ENCODE measurements around the gene KIAA1328.

DNA sequence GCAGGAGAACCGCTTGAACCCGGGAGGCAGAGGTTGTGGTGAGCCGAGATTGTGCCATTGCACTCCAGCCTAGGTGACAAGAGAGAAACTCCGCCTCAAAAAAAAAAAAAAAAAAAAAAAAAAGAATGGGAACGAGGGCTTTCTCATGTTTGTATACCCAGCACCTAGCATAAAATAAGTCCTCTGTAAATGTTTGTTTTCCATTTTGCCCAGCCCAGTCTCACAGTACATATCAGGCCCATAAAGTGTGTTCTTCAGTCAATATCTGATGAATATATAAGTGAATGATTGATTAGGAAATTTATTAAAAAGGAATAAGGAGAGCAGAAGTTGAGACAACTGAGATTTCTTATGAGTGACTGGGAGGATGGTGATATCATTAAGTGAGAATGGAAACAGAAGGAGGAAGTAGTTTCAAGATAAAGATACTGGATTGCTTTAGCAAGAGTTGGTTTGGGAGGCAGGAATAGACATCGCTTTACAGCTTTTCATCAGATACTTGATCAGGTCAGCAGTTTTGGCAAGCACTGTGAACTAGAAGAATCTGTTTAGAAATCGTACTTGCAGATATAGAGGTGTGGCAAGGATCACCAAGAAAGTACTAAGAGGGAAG lies 327.5 kb downstream of the KIAA1328 start:
- no peak for TF ChIP-seq POLR2A (IDR thresholded peaks at IDR 0.05; ENCODE audit: low read length)
- TF ChIP-seq GATA1 (IDR thresholded peaks at IDR 0.05; ENCODE audit: low read depth, low read length), result no peak

Measured in erythroblast (primary cell).